ENCODE measurements around the gene FCRL5.

The FCRL5 gene

GRCh38 chr1:157517016-157517415, 35.3 kb downstream of the FCRL5 start:
- ChIA-PET CTCF (interaction anchor here (1.9 kb wide), 1 partner anchor 11 kb away, joined by 7 read pairs; no protein-coding TSS in a partner anchor), POLR2A (no interaction called here)
- no peak for DNase-seq (ENCODE audit: extremely low spot score)
- TF ChIP-seq, protein P1, sequence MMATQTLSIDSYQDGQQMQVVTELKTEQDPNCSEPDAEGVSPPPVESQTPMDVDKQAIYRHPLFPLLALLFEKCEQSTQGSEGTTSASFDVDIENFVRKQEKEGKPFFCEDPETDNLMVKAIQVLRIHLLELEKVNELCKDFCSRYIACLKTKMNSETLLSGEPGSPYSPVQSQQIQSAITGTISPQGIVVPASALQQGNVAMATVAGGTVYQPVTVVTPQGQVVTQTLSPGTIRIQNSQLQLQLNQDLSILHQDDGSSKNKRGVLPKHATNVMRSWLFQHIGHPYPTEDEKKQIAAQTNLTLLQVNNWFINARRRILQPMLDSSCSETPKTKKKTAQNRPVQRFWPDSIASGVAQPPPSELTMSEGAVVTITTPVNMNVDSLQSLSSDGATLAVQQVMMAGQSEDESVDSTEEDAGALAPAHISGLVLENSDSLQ (IDR thresholded peaks at IDR 0.05), result no peak
- no peak for TF ChIP-seq FOXK2 (IDR thresholded peaks at IDR 0.05)
- no peak for TF ChIP-seq CTBP1 (IDR thresholded peaks at IDR 0.05; ENCODE audit: borderline replicate concordance)
- no peak for TF ChIP-seq FOXA1 (IDR thresholded peaks at IDR 0.05)
- no peak for TF ChIP-seq ZNF384 (IDR thresholded peaks at IDR 0.05)
- TF ChIP-seq BHLHE40 (IDR thresholded peaks at IDR 0.05; ENCODE audit: borderline replicate concordance), result no peak
- no peak for TF ChIP-seq TARDBP (IDR thresholded peaks at IDR 0.05)
- no peak for TF ChIP-seq HDGF (IDR thresholded peaks at IDR 0.05; ENCODE audit: borderline replicate concordance)
- TF ChIP-seq ARNT (IDR thresholded peaks at IDR 0.05), result no peak
- TF ChIP-seq SUZ12 (IDR thresholded peaks at IDR 0.05), result no peak
- no peak for TF ChIP-seq LEF1 (IDR thresholded peaks at IDR 0.05; ENCODE audit: borderline replicate concordance)
- TF ChIP-seq FOXM1 (IDR thresholded peaks at IDR 0.05; ENCODE audit: borderline replicate concordance), result no peak
- no peak for TF ChIP-seq ELF4 (IDR thresholded peaks at IDR 0.05)
- TF ChIP-seq L3MBTL2 (conservative IDR thresholded peaks at IDR 0.05), result no peak

DNA sequence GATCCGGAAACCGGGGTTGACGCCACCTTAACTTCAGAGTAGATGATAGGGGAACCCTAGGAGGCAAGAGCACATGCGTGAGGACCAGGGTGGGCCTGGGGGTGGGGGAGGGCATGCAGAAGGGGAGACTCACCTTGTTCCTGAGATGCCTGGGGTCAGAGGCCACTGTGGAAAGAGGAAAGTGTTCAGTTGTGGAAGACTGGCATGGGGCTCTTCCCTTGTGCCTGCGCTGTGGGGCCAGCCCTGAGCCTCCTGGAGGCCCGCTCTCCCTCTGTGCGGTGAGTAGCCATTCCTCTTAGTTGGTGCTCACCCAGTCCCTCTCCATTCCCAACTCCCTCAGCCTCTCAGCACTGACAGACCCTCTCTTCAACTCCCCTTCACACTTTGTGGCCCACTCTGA, 36.6 kb downstream of the FCRL5 start:
- POLR2A ChIA-PET, result no interaction called here
- no peak for DNase-seq (ENCODE audit: extremely low spot score)
- TF ChIP-seq CTBP1 (IDR thresholded peaks at IDR 0.05; ENCODE audit: borderline replicate concordance), result no peak
- no peak for TF ChIP-seq HDGF (IDR thresholded peaks at IDR 0.05; ENCODE audit: borderline replicate concordance)
- no peak for TF ChIP-seq ARNT (IDR thresholded peaks at IDR 0.05)
- TF ChIP-seq FOXA1 (IDR thresholded peaks at IDR 0.05), result no peak
- no peak for TF ChIP-seq LEF1 (IDR thresholded peaks at IDR 0.05; ENCODE audit: borderline replicate concordance)
- TF ChIP-seq TARDBP (IDR thresholded peaks at IDR 0.05), result no peak
- TF ChIP-seq SUZ12 (IDR thresholded peaks at IDR 0.05), result no peak
- TF ChIP-seq ZNF384 (IDR thresholded peaks at IDR 0.05), result no peak
- TF ChIP-seq NFRKB (IDR thresholded peaks at IDR 0.05), result no peak
- no peak for TF ChIP-seq FOXK2 (IDR thresholded peaks at IDR 0.05)
- no peak for TF ChIP-seq SP1 (IDR thresholded peaks at IDR 0.05)
- TF ChIP-seq BHLHE40 (IDR thresholded peaks at IDR 0.05; ENCODE audit: borderline replicate concordance), result no peak
- TF ChIP-seq, protein P1 (IDR thresholded peaks at IDR 0.05), result no peak
- no peak for TF ChIP-seq L3MBTL2 (conservative IDR thresholded peaks at IDR 0.05)
- TF ChIP-seq FOXM1 (IDR thresholded peaks at IDR 0.05; ENCODE audit: borderline replicate concordance), result no peak
- CTCF ChIA-PET, result interaction anchor here (1.9 kb wide), 1 partner anchor 10 kb away, joined by 7 read pairs; no protein-coding TSS in a partner anchor

- TF ChIP-seq FOXA1 (IDR thresholded peaks at IDR 0.05) (no peak), LEF1 (IDR thresholded peaks at IDR 0.05; ENCODE audit: borderline replicate concordance) (no peak), SUZ12 (IDR thresholded peaks at IDR 0.05) (no peak), ARNT (IDR thresholded peaks at IDR 0.05) (no peak), ZNF384 (IDR thresholded peaks at IDR 0.05) (no peak), BHLHE40 (IDR thresholded peaks at IDR 0.05; ENCODE audit: borderline replicate concordance) (no peak), NFRKB (IDR thresholded peaks at IDR 0.05) (no peak), FOXM1 (IDR thresholded peaks at IDR 0.05; ENCODE audit: borderline replicate concordance) (no peak), FOXK2 (IDR thresholded peaks at IDR 0.05) (no peak), L3MBTL2 (conservative IDR thresholded peaks at IDR 0.05) (no peak), TARDBP (IDR thresholded peaks at IDR 0.05) (no peak), ELF4 (IDR thresholded peaks at IDR 0.05) (no peak), CTBP1 (IDR thresholded peaks at IDR 0.05; ENCODE audit: borderline replicate concordance) (no peak), HDGF (IDR thresholded peaks at IDR 0.05; ENCODE audit: borderline replicate concordance) (no peak), SP1 (IDR thresholded peaks at IDR 0.05) (no peak)
- TF ChIP-seq, protein P1 (IDR thresholded peaks at IDR 0.05), result no peak
- POLR2A ChIA-PET, result no interaction called here
- CTCF ChIA-PET, result interaction anchor here (1.9 kb wide), 1 partner anchor 9 kb away, joined by 7 read pairs; no protein-coding TSS in a partner anchor
- DNase-seq (ENCODE audit: extremely low spot score), result no peak
Observed at GRCh38 chr1:157515141-157515540, 37.2 kb downstream of the FCRL5 start.

- ChIA-PET CTCF (interaction anchor here (1.0 kb wide), 1 partner anchor 68 kb away, joined by 3 read pairs; no protein-coding TSS in a partner anchor), POLR2A (no interaction called here)
- no peak for DNase-seq (ENCODE audit: extremely low spot score)
- no peak for TF ChIP-seq BHLHE40 (IDR thresholded peaks at IDR 0.05; ENCODE audit: borderline replicate concordance)
- TF ChIP-seq SUZ12 (IDR thresholded peaks at IDR 0.05), result no peak
- no peak for TF ChIP-seq FOXM1 (IDR thresholded peaks at IDR 0.05; ENCODE audit: borderline replicate concordance)
- no peak for TF ChIP-seq LEF1 (IDR thresholded peaks at IDR 0.05; ENCODE audit: borderline replicate concordance)
- no peak for TF ChIP-seq FOXK2 (IDR thresholded peaks at IDR 0.05)
- TF ChIP-seq ARNT (IDR thresholded peaks at IDR 0.05), result no peak
- no peak for TF ChIP-seq NFRKB (IDR thresholded peaks at IDR 0.05)
- no peak for TF ChIP-seq FOXA1 (IDR thresholded peaks at IDR 0.05)
- no peak for TF ChIP-seq L3MBTL2 (conservative IDR thresholded peaks at IDR 0.05)
- TF ChIP-seq HDGF (IDR thresholded peaks at IDR 0.05; ENCODE audit: borderline replicate concordance), result no peak
- TF ChIP-seq TARDBP (IDR thresholded peaks at IDR 0.05), result no peak
- TF ChIP-seq, protein P1 (IDR thresholded peaks at IDR 0.05), result no peak
- TF ChIP-seq CTBP1 (IDR thresholded peaks at IDR 0.05; ENCODE audit: borderline replicate concordance), result no peak
- TF ChIP-seq SP1 (IDR thresholded peaks at IDR 0.05), result no peak
- TF ChIP-seq ELF4 (IDR thresholded peaks at IDR 0.05), result no peak
- TF ChIP-seq ZNF384 (IDR thresholded peaks at IDR 0.05), result no peak
Observed at GRCh38 chr1:157512036-157512969, 40.0 kb downstream of the FCRL5 start.

All from HEK293T (cell line).